ENCODE measurements around the gene CEP95.
"Not testable (repeated sequence)": the region's sequence is repeated elsewhere in the genome, so short reads cannot be mapped to it uniquely, and the experiment has no call there.

Gene CEP95

GRCh38 chr17:64495300-64495699, 11.5 kb upstream of the CEP95 start:
- DNase-seq: not testable (repeated sequence)

DNA sequence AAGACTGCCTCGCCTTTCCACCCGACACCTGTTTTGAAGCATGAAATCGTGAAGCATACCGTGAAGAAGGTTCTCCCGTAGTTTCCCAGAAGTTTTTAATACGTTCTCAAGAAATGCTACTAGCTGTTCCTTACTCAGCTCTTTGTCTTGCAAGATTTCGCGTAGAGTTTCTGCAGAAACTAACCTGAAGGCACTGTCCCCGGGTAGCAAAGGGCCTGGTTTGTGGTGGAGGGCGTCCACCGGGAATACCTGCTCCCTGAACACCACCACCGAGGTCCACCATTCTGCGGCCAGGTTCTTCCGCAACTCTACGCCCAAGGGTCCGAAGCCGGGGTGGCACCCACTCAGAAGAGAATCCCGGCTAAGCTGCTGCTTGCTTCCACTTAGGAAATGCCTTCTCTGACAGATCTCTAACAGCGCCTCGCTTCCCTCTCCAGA, 10.4 kb upstream of the CEP95 start:
- DNase-seq: no peak

DNA sequence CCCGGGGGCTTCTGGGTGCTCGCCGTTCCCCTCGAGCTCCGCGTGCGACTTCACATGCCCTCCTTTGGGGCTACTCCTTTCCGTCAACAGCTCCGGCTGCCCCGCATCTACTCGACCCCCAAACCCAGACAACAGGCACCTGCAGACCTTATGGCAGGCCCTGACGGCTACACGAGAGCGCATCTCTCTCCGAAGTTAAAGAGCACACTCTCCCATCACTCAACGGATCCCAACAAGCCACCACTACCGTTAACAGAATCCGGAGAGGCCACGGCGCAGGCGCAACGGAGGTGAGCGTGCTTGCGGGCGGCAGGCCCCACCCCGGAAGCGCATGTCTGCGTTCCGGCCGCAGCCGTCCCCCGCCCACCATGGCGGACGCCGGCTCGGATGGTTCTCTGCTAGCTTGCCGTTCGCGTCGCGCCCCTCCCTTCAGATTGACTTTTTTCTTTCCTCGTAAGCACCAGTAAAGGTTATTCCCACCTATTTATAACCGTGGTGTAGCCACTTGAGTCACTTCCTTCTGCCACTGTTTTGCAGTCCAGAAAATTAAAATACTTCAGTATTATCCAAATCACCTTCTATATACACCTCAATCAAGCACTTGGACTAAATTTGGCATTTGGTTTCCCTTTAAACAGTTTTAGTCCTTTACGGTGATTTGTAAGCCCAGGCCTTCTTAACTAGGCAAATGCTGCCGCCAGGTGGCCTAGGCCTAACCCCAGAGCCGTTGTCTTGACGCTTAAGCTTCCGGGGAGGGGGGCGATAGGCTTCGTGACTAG, 9.8 kb upstream of the CEP95 start, which contains the start of gene POLG2:
Gene POLG2 (minus strand): TSS at position 269 of the 779 bp plus-strand sequence. CDS start 86 bp downstream, at position 183.
- peak; percentile 93 for DNase-seq

DNA sequence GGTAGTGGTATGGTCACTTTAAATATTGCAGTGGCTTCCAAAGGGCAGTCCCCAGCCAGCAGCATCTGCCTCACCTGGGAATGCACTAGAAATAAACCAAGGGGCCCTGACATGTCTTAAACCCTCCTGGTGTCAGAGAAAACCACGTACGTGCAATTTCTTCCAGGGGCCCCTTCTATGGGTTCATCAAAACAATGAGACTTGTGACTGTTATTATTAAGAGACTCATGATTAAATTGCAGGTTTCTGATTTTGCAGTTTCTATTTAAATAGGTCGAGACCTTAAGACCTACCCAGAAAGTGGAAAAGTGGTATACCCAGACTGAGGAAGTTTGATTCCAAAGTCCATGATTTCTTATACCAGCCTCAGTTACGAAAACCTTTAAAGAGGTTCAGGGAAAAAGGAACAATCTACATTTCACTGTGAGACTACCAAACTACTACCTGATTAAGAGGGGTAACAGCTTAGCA, 9.2 kb upstream of the CEP95 start:
- DNase-seq: no peak

DNA sequence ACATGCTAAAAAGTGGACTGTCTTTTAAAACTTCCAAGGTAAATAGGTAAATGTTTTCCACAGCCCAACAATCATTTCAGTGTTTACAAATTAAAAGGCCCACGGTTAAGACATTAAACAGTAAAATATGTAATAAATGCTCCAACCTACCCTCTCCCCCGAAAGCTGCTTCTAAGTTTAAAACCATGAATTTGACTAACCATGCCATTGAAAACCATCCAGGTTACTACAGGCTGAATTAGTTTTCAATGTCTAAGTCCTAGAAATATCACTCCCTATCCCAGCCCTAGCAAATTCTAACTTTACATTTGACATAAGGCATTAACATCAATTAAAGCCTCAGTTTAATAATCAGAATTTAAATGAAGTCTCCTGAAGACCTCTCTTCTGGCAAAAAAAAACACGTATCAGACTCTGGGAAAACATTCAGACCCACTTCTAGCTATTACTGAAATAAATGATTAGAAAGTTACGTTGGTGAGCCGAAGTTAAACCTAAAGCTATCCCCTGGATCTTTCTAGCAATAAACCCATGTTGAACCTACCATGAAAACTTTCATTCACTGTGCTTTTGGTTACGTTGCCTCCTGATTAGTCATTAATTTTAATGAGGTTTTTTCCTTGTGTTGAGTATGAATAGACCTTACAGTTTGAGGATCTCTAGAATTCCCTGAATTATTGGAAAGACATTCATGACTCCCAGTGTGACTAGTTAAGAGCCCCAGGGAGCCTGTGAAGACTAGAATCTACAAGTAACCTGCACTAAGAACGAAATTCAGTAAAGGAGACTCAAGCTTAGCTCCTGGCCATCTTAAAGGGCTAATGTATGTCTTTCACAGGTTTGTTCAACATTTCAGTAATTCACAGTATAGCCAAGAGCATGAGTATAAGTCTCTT, 8.2 kb upstream of the CEP95 start:
- DNase-seq: no peak

GRCh38 chr17:64499805-64500486, 6.8 kb upstream of the CEP95 start:
- peak; percentile 18 for DNase-seq

GRCh38 chr17:64500487-64500859, 6.3 kb upstream of the CEP95 start:
- no peak for DNase-seq

- DNase-seq: no peak
Observed at GRCh38 chr17:64500862-64501765, 5.7 kb upstream of the CEP95 start.

- no peak for DNase-seq
Observed at GRCh38 chr17:64502021-64502420, 4.8 kb upstream of the CEP95 start.

GRCh38 chr17:64502809-64503208, 4.0 kb upstream of the CEP95 start:
- no peak for DNase-seq

GRCh38 chr17:64503341-64503740, 3.4 kb upstream of the CEP95 start:
- no peak for DNase-seq

DNA sequence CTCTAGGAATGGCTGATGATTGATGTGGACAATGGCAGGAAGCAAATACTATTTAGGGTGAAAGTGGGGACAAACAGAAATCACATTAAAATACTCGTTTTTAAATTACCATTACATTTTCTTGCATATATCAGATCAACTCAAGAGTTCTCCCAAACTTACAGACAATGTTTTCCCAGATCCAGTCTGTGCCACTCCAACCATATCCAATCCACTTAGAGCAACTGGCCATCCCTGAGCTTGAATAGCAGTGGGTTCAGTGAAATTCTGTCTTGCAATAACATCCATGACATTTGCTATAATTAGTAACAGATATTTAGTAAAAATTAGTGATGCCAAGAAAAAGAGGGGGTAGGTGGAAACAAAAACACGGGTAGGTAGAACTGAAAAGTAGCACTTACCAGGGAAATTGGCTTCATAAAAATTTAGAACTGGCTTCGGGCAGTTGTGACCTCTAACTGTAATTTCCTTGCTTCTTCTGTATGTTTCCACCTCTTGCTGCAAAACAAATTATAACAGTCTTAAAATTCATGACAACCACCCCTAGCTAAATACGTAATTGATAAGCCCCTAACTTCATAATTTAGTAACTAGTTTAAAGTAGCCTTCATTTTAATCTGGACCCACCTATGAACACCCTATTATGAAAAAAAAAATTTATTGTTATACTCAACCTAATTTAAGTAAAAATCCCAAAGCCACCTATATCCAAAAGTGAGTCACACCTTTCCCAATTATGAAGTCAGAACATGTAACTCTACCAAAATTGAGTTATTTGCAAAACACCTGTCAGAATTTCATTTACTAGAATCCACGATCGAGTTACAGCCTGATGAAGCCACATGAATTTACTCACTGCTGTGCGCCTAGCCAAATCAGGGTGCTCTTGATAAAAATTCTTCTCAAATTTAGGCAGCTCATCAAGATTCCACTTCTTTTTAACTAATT, 2.7 kb upstream of the CEP95 start:
- no peak for DNase-seq

DNA sequence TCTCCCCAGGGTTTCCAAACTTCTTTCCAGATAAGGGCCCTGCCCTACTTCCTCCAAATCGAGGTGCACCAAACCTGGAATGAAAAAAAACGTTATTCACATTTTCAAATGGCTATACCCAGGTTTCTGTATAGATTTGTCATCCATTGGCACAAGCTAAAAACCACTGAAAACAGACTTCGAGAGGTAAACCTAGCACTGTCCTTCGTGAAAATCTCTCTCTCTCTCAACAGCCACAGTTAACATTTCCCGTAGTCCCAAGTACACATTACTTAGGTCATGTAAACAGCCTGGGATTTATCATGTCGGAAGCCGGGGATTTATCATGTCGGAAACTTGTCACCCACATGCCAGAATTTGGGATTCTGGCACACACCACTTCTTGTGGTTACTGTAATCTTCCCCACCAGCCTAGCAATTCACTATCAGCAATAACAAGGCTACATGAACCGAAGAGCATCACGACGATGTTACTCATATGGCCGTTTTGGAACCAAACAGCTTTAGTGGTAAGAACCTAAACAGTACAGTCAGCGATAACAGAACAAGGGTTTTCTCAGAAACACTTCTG, 1.9 kb upstream of the CEP95 start:
- peak; percentile 39 for DNase-seq

DNA sequence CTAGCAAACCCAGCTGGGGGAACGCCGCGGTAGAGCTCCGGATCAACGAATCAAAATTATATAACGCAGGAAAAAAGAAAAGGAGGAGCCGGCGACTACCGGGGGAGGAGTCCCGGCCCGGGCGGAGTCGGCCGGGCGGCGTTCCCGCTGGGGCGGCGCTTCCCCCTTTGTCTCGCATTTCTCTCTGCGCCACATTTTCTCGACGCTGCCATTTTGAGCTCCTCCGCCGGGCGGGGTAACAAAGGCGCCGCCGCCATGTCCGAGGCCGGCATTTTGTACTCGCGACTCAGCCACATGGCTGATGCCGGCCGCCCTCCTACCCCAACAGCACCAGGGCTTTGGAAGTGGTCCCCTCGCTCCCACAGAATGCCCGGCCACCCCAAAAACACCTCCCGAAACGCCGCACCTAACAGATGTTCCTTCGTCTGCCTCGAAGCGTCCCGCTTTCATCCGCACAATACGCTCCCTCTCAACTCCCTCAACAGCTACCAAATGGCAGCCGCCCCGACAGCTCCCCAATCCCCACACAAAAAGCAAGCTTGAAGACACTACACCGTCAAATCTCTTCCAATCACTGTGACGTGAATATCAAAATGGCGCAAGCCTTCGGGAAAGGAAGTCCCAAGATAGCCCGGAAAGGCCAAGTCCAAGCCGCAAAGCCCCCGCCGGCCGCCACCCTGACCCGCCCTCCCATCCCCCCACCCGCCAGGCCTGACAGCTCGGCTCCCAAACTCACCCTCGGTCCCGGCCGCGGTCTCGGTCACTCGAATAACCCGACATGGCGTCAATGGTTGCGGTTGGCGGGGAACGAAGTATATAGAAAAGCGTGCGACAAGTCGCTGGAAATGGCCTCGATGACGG, 1.2 kb upstream of the CEP95 start:
- DNase-seq: peak; percentile 92

- peak; percentile 97 for DNase-seq
Observed at GRCh38 chr17:64506201-64506575, 589 bp upstream of the CEP95 start, which contains the start of gene DDX5. Gene DDX5 (minus strand): TSS chr17:64506289. CDS start chr17:64506119, 170 bp downstream.

DNA sequence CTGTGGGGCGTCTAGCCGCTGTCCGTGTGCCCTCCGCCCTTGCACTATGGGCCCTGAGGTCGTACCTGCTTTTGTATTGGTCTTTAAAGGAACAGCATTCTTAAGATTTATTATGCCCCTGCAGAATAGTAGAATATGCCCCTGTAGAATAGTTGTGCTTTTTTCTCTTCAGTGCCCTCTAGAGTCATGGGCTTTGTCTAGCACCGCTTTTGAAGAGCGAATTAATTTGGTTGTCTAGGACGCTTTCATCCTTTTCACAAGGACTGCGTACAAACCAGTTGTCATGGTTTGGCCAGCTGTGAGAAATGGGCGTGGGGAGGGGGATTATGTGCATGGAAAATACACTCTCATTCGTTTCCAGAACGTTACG, 621 bp downstream of the CEP95 start:
- peak; percentile 68 for DNase-seq

- DNase-seq: no peak
Observed at GRCh38 chr17:64508683-64509082, 1.9 kb downstream of the CEP95 start.

- no peak for DNase-seq
Observed at GRCh38 chr17:64509179-64509578, 2.4 kb downstream of the CEP95 start.

DNA sequence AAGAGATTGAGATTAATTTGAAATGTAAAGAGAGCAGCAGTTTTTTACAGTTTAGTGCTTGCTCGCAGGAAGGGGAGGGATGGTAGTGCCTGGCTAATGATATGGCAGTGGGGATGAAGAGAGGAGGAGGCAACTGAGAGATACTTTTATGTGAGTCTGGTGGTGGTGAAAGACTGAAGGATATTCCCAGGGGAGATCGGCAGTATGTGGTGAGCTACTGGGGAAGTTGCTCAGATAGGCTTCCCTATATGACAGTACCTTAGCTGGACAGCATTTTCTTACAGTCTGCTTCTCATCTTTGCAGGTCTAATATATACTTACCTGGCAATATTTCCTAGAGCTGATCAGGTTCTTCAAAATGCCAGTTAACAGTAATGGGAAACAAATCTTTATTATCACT, 8.6 kb downstream of the CEP95 start:
- no peak for DNase-seq

All from fibroblast of skin of abdomen (primary cell).